GM12878 (cell line): ENCODE results near the gene MSL3. TPM values are rescaled to one million over a fixed set of nuclear protein-coding genes. Genes with fewer than 3 reads are reported as not detected.

Experiments
- ASH2L ChIP-seq: fragments of 300-600, 200-600 bp; sonication (generic); IDR thresholded peaks from 2 replicates; pipeline ENCODE4 v1.6.1; 2017; ENCODE audit warnings: low read depth, mild to moderate bottlenecking, borderline replicate concordance
- BCL11A ChIP-seq: IDR thresholded peaks from 2 replicates; pipeline ENCODE4 v1.6.1; 2011; ENCODE audit warnings: low read depth, low read length
- CBFB ChIP-seq: IDR thresholded peaks from 2 replicates; pipeline ENCODE4 v1.6.1; 2016; ENCODE audit warnings: antibody characterized with exemption, low read depth
- CBX5 ChIP-seq: sonication (generic); IDR thresholded peaks from 2 replicates; pipeline ENCODE4 v1.6.1; 2016; ENCODE audit warnings: low read depth, moderate library complexity, mild to moderate bottlenecking, inconsistent platforms
- CHD4 ChIP-seq: fragments of 200-600 bp; sonication (generic); IDR thresholded peaks from 2 replicates; pipeline ENCODE4 v1.6.1; 2016; ENCODE audit warnings: mild to moderate bottlenecking
- DPF2 ChIP-seq: fragments of 450-650 bp; IDR thresholded peaks from 2 replicates; pipeline ENCODE4 v1.6.1; 2017; ENCODE audit warnings: mild to moderate bottlenecking
- EZH2 ChIP-seq: IDR thresholded peaks from 2 replicates; pipeline ENCODE4 v1.6.1; 2012; ENCODE audit warnings: low read depth, mild to moderate bottlenecking, control low read depth, inconsistent platforms, low read length, borderline replicate concordance; ENCODE audit not compliant: control insufficient read depth
- PKNOX1 ChIP-seq: fragments of 450-650 bp; IDR thresholded peaks from 2 replicates; pipeline ENCODE4 v1.6.1; 2016; ENCODE audit warnings: mild to moderate bottlenecking
- POLR2A ChIP-seq: IDR thresholded peaks from 2 replicates; pipeline ENCODE4 v1.6.1; 2011; ENCODE audit warnings: low read depth, mild to moderate bottlenecking, low read length
- POLR2AphosphoS5 ChIP-seq: IDR thresholded peaks from 2 replicates; pipeline ENCODE4 v1.6.1; 2011; ENCODE audit warnings: mild to moderate bottlenecking, low read length, inconsistent platforms
- RFX5 ChIP-seq: IDR thresholded peaks from 2 replicates; pipeline ENCODE4 v1.6.1; 2011; ENCODE audit warnings: low read depth, low read length, improper control_type of control experiment
- RUNX3 ChIP-seq: IDR thresholded peaks from 2 replicates; pipeline ENCODE4 v1.6.1; 2012; ENCODE audit warnings: low read length, inconsistent platforms
- SMAD5 ChIP-seq: IDR thresholded peaks from 2 replicates; pipeline ENCODE4 v1.6.1; 2016; ENCODE audit warnings: antibody characterized with exemption, low read depth
- SUPT20H ChIP-seq: IDR thresholded peaks from 2 replicates; pipeline ENCODE4 v1.6.1; 2011; ENCODE audit warnings: low read depth, mild to moderate bottlenecking, low read length, moderate library complexity, borderline replicate concordance; ENCODE audit not compliant: control insufficient read depth
- ZBED1 ChIP-seq: IDR thresholded peaks from 2 replicates; pipeline ENCODE4 v1.6.1; 2016; ENCODE audit warnings: borderline replicate concordance
- ZNF217 ChIP-seq: fragments of 450-650 bp; IDR thresholded peaks from 2 replicates; pipeline ENCODE4 v1.6.1; 2017; ENCODE audit warnings: antibody characterized with exemption, mild to moderate bottlenecking
- ZNF592 ChIP-seq: fragments of 450-650 bp; IDR thresholded peaks from 2 replicates; pipeline ENCODE4 v1.6.1; 2017; ENCODE audit warnings: mild to moderate bottlenecking, moderate library complexity
- polyA plus RNA-seq, 11 experiments: library from polyadenylated mRNA; depleted of rRNA in 4 of 11; unstranded in 6 of 11; stranded (reverse) in 5 of 11; fragments of >200 nt; fragmentation: Nextera tagmentation in 4 of 11; fragmentation: Illumina TruSeq in 1 of 11; extraction: Ambion mirVana in 4 of 11; extraction: Trizol in 1 of 11; gene quantifications; 1 replicate in 1 of 11; 2 replicates in 10 of 11; pipeline versions ENCODE4 v1.2.1 to v1.2.3, GENCODE V29; 2011 to 2016; ENCODE audit warnings: inconsistent platforms in 2 of 11, missing spikeins in 2 of 11, low read depth in 1 of 11
- total RNA-seq, 4 experiments: library from RNA; depleted of rRNA in 3 of 4; stranded (reverse); fragments of >200 nt in 3 of 4; fragmentation: Illumina TruSeq in 1 of 4; extraction: Trizol in 1 of 4; gene quantifications; 2 replicates each; pipeline versions ENCODE4 v1.2.1 to v1.2.3, GENCODE V29; 2013 to 2021
- TF ChIP-seq, protein P1 (sequence below): IDR thresholded peaks from 2 replicates; pipeline ENCODE4 v1.6.1; 2012; ENCODE audit warnings: improper control_type of control experiment, low read depth, low read length; ENCODE audit not compliant: insufficient replicate concordance
- TF ChIP-seq, protein P2 (sequence below): fragments of 150-350 bp; IDR thresholded peaks from 2 replicates; pipeline ENCODE4 v1.6.1; 2016; ENCODE audit warnings: low read depth, low read length

MSL3 gene
- total and polyA plus RNA-seq, 10 of the 15 experiments (the other 5 are each of a cell fraction or from before 2014, with no cell fraction given), result 28.4 to 438 (median 40.7) TPM

DNA sequence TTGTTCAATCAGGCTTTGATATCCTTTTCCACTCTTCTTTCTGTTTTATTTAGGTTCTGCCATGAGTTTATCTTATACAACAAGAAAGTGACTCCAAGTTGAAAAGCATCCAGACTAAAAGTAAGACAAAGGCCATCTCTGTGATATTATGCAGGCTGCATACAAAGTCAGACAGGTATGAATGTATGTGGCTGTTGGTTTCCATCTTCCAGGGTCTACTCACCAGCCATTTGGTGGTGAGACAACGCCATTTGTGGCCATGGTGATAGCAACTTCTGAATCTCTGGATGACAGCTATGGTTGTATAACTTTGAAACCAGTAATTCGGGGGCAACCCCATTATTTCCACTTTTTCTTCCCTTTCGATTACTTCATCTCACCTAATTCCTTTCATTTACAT, 17.2 kb upstream of the MSL3 start (continued):
- TF ChIP-seq ASH2L (no peak), ZBED1 (no peak), SUPT20H (no peak), RUNX3 (peak; percentile 43; the same call in 1 of the 2 replicates), ZNF592 (0 out of 2 replicates have a peak, but pooled peaks have one; percentile 36), SMAD5 (no peak), RFX5 (no peak), CBFB (no peak), CHD4 (no peak), POLR2A (no peak), DPF2 (0 out of 2 replicates have a peak, but pooled peaks have one; percentile 30), BCL11A (no peak), ZNF217 (no peak), CBX5 (no peak), POLR2AphosphoS5 (no peak), EZH2 (no peak), PKNOX1 (0 out of 2 replicates have a peak, but pooled peaks have one; percentile 32)
- TF ChIP-seq, protein P1, sequence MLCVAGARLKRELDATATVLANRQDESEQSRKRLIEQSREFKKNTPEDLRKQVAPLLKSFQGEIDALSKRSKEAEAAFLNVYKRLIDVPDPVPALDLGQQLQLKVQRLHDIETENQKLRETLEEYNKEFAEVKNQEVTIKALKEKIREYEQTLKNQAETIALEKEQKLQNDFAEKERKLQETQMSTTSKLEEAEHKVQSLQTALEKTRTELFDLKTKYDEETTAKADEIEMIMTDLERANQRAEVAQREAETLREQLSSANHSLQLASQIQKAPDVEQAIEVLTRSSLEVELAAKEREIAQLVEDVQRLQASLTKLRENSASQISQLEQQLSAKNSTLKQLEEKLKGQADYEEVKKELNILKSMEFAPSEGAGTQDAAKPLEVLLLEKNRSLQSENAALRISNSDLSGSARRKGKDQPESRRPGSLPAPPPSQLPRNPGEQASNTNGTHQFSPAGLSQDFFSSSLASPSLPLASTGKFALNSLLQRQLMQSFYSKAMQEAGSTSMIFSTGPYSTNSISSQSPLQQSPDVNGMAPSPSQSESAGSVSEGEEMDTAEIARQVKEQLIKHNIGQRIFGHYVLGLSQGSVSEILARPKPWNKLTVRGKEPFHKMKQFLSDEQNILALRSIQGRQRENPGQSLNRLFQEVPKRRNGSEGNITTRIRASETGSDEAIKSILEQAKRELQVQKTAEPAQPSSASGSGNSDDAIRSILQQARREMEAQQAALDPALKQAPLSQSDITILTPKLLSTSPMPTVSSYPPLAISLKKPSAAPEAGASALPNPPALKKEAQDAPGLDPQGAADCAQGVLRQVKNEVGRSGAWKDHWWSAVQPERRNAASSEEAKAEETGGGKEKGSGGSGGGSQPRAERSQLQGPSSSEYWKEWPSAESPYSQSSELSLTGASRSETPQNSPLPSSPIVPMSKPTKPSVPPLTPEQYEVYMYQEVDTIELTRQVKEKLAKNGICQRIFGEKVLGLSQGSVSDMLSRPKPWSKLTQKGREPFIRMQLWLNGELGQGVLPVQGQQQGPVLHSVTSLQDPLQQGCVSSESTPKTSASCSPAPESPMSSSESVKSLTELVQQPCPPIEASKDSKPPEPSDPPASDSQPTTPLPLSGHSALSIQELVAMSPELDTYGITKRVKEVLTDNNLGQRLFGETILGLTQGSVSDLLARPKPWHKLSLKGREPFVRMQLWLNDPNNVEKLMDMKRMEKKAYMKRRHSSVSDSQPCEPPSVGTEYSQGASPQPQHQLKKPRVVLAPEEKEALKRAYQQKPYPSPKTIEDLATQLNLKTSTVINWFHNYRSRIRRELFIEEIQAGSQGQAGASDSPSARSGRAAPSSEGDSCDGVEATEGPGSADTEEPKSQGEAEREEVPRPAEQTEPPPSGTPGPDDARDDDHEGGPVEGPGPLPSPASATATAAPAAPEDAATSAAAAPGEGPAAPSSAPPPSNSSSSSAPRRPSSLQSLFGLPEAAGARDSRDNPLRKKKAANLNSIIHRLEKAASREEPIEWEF, result no peak
- TF ChIP-seq, protein P2, sequence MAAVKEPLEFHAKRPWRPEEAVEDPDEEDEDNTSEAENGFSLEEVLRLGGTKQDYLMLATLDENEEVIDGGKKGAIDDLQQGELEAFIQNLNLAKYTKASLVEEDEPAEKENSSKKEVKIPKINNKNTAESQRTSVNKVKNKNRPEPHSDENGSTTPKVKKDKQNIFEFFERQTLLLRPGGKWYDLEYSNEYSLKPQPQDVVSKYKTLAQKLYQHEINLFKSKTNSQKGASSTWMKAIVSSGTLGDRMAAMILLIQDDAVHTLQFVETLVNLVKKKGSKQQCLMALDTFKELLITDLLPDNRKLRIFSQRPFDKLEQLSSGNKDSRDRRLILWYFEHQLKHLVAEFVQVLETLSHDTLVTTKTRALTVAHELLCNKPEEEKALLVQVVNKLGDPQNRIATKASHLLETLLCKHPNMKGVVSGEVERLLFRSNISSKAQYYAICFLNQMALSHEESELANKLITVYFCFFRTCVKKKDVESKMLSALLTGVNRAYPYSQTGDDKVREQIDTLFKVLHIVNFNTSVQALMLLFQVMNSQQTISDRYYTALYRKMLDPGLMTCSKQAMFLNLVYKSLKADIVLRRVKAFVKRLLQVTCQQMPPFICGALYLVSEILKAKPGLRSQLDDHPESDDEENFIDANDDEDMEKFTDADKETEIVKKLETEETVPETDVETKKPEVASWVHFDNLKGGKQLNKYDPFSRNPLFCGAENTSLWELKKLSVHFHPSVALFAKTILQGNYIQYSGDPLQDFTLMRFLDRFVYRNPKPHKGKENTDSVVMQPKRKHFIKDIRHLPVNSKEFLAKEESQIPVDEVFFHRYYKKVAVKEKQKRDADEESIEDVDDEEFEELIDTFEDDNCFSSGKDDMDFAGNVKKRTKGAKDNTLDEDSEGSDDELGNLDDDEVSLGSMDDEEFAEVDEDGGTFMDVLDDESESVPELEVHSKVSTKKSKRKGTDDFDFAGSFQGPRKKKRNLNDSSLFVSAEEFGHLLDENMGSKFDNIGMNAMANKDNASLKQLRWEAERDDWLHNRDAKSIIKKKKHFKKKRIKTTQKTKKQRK, result no peak
